Measurements from ENCODE around the gene KAT6B.

Gene KAT6B

GRCh38 chr10:74988054-74988775 is 161.8 kb downstream of the KAT6B start:
- DNase-seq (ENCODE audit: low read depth) = peak; percentile 56

GRCh38 chr10:74988832-74989561 is 162.6 kb downstream of the KAT6B start:
- DNase-seq (ENCODE audit: low read depth) = no peak

GRCh38 chr10:74991435-74991834 is 165.0 kb downstream of the KAT6B start:
- DNase-seq (ENCODE audit: low read depth) = no peak

GRCh38 chr10:74992068-74992467 is 165.7 kb downstream of the KAT6B start:
- DNase-seq (ENCODE audit: low read depth) = no peak

GRCh38 chr10:74993649-74994048 is 167.2 kb downstream of the KAT6B start:
- DNase-seq (ENCODE audit: low read depth) = no peak

GRCh38 chr10:74994854-74995253 is 168.5 kb downstream of the KAT6B start:
- DNase-seq (ENCODE audit: low read depth) = no peak

GRCh38 chr10:74995806-74996205 is 169.4 kb downstream of the KAT6B start:
- no peak for DNase-seq (ENCODE audit: low read depth)

GRCh38 chr10:74997163-74997562 is 170.8 kb downstream of the KAT6B start:
- DNase-seq (ENCODE audit: low read depth) = no peak

- DNase-seq (ENCODE audit: low read depth) = no peak
Observed at GRCh38 chr10:75000748-75001321, 174.4 kb downstream of the KAT6B start.

- DNase-seq (ENCODE audit: low read depth) = no peak
Observed at GRCh38 chr10:75001715-75002350, 175.4 kb downstream of the KAT6B start.

GRCh38 chr10:75002351-75002725 is 175.9 kb downstream of the KAT6B start:
- no peak for DNase-seq (ENCODE audit: low read depth)

- no peak for DNase-seq (ENCODE audit: low read depth)
Observed at GRCh38 chr10:75002967-75003594, 176.7 kb downstream of the KAT6B start.

GRCh38 chr10:75003891-75004290 is 177.5 kb downstream of the KAT6B start:
- peak; percentile 33 for DNase-seq (ENCODE audit: low read depth)

- DNase-seq (ENCODE audit: low read depth) = no peak
Observed at GRCh38 chr10:75007646-75008045, 181.2 kb downstream of the KAT6B start.

- DNase-seq (ENCODE audit: low read depth) = no peak
Observed at GRCh38 chr10:75008952-75009351, 182.6 kb downstream of the KAT6B start.

GRCh38 chr10:75009426-75009825 is 183.0 kb downstream of the KAT6B start:
- DNase-seq (ENCODE audit: low read depth) = no peak

GRCh38 chr10:75010373-75010772 is 184.0 kb downstream of the KAT6B start:
- no peak for DNase-seq (ENCODE audit: low read depth)

- DNase-seq (ENCODE audit: low read depth) = no peak
Observed at GRCh38 chr10:75011221-75011620, 184.8 kb downstream of the KAT6B start.

GRCh38 chr10:75012471-75012870 is 186.1 kb downstream of the KAT6B start:
- DNase-seq (ENCODE audit: low read depth) = no peak

GRCh38 chr10:75013007-75013406 is 186.6 kb downstream of the KAT6B start:
- DNase-seq (ENCODE audit: low read depth) = no peak

- no peak for DNase-seq (ENCODE audit: low read depth)
Observed at GRCh38 chr10:75013522-75013921, 187.1 kb downstream of the KAT6B start.

GRCh38 chr10:75014516-75015230 is 188.3 kb downstream of the KAT6B start:
- no peak for DNase-seq (ENCODE audit: low read depth)

All from fibroblast of gingiva (primary cell).